NCI-H345 treated with DMSO at 0.1 percent for 48 hours (cell line): ENCODE measurements around the gene TRDN.
"Not testable (repeated sequence)": the region's sequence is repeated elsewhere in the genome, so short reads cannot be mapped to it uniquely, and the experiment has no call there.

Experiments
- DNase-seq: peaks from one replicate; lab custom pipeline; 2025; ENCODE audit not compliant: unreplicated experiment; lab: John Stamatoyannopoulos, UW

The TRDN gene

GRCh38 chr6:123316733-123317323 is 319.9 kb downstream of the TRDN start:
- peak; percentile 17 for DNase-seq

GRCh38 chr6:123314459-123314858 is 322.3 kb downstream of the TRDN start:
- not testable (repeated sequence) for DNase-seq

- DNase-seq, result no peak
Observed at GRCh38 chr6:123309130-123309529, 327.6 kb downstream of the TRDN start.

GRCh38 chr6:123306334-123306733 is 330.4 kb downstream of the TRDN start:
- no peak for DNase-seq

GRCh38 chr6:123295672-123296071 is 341.1 kb downstream of the TRDN start:
- DNase-seq, result no peak

GRCh38 chr6:123295181-123295580 is 341.6 kb downstream of the TRDN start:
- no peak for DNase-seq

- no peak for DNase-seq
Observed at GRCh38 chr6:123288649-123289048, 348.1 kb downstream of the TRDN start.

GRCh38 chr6:123276546-123276980 is 360.2 kb downstream of the TRDN start:
- no peak for DNase-seq

- no peak for DNase-seq
Observed at GRCh38 chr6:123263981-123264380, 372.8 kb downstream of the TRDN start.

GRCh38 chr6:123240626-123241025 is 396.1 kb downstream of the TRDN start:
- DNase-seq, result no peak

- DNase-seq, result no peak
Observed at GRCh38 chr6:123233336-123233735, 403.4 kb downstream of the TRDN start.

GRCh38 chr6:123227789-123228188 is 409.0 kb downstream of the TRDN start:
- DNase-seq, result not testable (repeated sequence)

GRCh38 chr6:123226398-123226797 is 410.4 kb downstream of the TRDN start:
- DNase-seq, result no peak

GRCh38 chr6:123224077-123224476 is 412.7 kb downstream of the TRDN start:
- DNase-seq, result no peak

- no peak for DNase-seq
Observed at GRCh38 chr6:123223461-123223860, 413.3 kb downstream of the TRDN start.

GRCh38 chr6:123215211-123215610 is 421.5 kb downstream of the TRDN start:
- no peak for DNase-seq

- no peak for DNase-seq
Observed at GRCh38 chr6:123214433-123214832, 422.3 kb downstream of the TRDN start.

- DNase-seq, result no peak
Observed at GRCh38 chr6:123213921-123214320, 422.8 kb downstream of the TRDN start.

- no peak for DNase-seq
Observed at GRCh38 chr6:123211777-123212545, 424.8 kb downstream of the TRDN start.

GRCh38 chr6:123210645-123211044 is 426.1 kb downstream of the TRDN start:
- DNase-seq, result no peak

- no peak for DNase-seq
Observed at GRCh38 chr6:123207967-123208510, 428.7 kb downstream of the TRDN start.

- DNase-seq, result no peak
Observed at GRCh38 chr6:123203928-123204327, 432.8 kb downstream of the TRDN start.
